Measurements from ENCODE around the gene PLXNB3. TPM values are rescaled to one million over a fixed set of nuclear protein-coding genes. Genes with fewer than 3 reads are reported as not detected.

PLXNB3 gene
- total and polyA plus RNA-seq, 12 donors, result 1.1 to 119 (median 41.4) TPM

DNA sequence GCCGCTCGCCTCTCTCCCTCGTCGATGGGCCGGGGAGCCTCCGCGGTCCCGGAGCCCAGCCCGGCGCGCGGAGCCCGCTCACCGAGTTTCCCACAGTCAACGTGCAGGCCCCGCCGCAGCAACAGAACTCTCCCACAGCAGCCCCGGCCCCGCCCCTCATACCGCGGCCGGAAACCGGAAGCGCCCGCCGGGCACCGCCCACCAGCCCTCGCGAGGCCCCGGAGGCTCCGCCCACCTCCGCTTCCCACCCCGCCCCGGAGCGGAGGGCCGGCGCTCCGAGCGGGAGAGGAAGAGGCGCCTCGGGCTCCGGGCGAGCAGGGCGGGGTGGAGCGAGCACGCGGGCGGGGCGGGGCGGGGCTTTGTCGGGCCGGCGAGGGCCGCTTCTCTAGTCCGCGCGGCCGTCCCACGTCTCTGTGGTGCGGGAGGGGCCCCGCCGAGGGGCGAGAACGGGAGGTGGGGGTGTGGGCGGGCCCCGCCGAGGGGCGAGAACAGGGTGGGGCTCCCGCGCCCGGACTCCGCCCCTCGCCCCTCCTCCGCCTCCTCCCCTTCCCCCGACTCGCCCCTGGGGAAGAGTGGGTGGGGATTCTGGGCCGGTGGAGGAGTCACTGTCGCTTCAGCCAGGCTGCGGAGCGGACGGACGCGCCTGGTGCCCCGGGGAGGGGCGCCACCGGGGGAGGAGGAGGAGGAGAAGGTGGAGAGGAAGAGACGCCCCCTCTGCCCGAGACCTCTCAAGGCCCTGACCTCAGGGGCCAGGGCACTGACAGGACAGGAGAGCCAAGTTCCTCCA, 39.6 kb upstream of the PLXNB3 start, which contains the start of the genes ABCD1 and BCAP31:
TSS of gene ABCD1 (plus strand) at position 605 of the 787 bp plus-strand sequence. CDS start 411 bp downstream, outside the sequence.
TSS of gene BCAP31 (minus strand) at position 136 of the 787 bp plus-strand sequence. CDS start 1,143 bp downstream, outside the sequence.
- Histone ChIP-seq H3K27ac (peak within 1 kb of the TSS; percentile 60 to 96 (median 89)), H3K9me3 (replicated peaks in 1 of 3) (no peaks in the 10 kb centered on the region), H3K27me3 (no peaks in the 10 kb centered on the region), H3K4me1 (replicated peaks in 1 of 2) (peaks cover 37 to 39% of the 10 kb centered on the region in 2 donors), H3K36me3 (replicated peaks in 1 of 2) (peaks cover 0 to 17% of the 10 kb centered on the region in 2 donors), H3K4me3 (peak within 1 kb of the TSS in 3 of 4 donors; percentile 17 to 74 (median 18))
- peak; percentile 89 to 91 (median 90) for DNase-seq
- intact Hi-C loops (cut with DNase I), result no loop called here
- WGBS, 4 donors, result 1 to 28% (median 18%) methylated on average over 12 to 61 of the region's 88 CpGs; no CpG with 5 or more reads in 1 of the 4 donors
- TF ChIP-seq POLR2A (IDR thresholded peaks at IDR 0.05), result peak; percentile 88 to 93
- TF ChIP-seq, protein P1, sequence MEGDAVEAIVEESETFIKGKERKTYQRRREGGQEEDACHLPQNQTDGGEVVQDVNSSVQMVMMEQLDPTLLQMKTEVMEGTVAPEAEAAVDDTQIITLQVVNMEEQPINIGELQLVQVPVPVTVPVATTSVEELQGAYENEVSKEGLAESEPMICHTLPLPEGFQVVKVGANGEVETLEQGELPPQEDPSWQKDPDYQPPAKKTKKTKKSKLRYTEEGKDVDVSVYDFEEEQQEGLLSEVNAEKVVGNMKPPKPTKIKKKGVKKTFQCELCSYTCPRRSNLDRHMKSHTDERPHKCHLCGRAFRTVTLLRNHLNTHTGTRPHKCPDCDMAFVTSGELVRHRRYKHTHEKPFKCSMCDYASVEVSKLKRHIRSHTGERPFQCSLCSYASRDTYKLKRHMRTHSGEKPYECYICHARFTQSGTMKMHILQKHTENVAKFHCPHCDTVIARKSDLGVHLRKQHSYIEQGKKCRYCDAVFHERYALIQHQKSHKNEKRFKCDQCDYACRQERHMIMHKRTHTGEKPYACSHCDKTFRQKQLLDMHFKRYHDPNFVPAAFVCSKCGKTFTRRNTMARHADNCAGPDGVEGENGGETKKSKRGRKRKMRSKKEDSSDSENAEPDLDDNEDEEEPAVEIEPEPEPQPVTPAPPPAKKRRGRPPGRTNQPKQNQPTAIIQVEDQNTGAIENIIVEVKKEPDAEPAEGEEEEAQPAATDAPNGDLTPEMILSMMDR (IDR thresholded peaks at IDR 0.05), result no peak

DNA sequence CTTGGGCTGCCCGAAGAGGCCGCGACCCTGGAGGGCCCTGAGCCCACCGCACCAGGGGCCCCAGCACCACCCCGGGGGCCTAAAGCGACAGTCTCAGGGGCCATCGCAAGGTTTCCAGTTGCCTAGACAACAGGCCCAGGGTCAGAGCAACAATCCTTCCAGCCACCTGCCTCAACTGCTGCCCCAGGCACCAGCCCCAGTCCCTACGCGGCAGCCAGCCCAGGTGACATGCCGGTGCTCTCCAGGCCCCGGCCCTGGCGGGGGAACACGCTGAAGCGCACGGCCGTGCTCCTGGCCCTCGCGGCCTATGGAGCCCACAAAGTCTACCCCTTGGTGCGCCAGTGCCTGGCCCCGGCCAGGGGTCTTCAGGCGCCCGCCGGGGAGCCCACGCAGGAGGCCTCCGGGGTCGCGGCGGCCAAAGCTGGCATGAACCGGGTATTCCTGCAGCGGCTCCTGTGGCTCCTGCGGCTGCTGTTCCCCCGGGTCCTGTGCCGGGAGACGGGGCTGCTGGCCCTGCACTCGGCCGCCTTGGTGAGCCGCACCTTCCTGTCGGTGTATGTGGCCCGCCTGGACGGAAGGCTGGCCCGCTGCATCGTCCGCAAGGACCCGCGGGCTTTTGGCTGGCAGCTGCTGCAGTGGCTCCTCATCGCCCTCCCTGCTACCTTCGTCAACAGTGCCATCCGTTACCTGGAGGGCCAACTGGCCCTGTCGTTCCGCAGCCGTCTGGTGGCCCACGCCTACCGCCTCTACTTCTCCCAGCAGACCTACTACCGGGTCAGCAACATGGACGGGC, 38.8 kb upstream of the PLXNB3 start:
- Histone ChIP-seq H3K9me3 (replicated peaks in 1 of 3) (no peaks in the 10 kb centered on the region), H3K4me1 (replicated peaks in 1 of 2) (peaks cover 37 to 39% of the 10 kb centered on the region in 2 donors), H3K27ac (peak overlapping the region; percentile 54 to 96 (median 86)), H3K4me3 (peak overlapping the region in 2 of 4 donors; percentile 9 to 74), H3K27me3 (no peaks in the 10 kb centered on the region), H3K36me3 (replicated peaks in 1 of 2) (peaks cover 0 to 9% of the 10 kb centered on the region in 2 donors)
- no peak for TF ChIP-seq POLR2A (IDR thresholded peaks at IDR 0.05)
- TF ChIP-seq, protein P1 (IDR thresholded peaks at IDR 0.05), result no peak
- 42 to 62% (median 47%) methylated on average over 16 to 55 of the region's 55 CpGs; no CpG with 5 or more reads in 1 of the 4 donors for WGBS, 4 donors
- intact Hi-C loops (cut with DNase I), result no loop called here
- peak in 4 of 7 donors; percentile 20 to 53 (median 40) for DNase-seq

DNA sequence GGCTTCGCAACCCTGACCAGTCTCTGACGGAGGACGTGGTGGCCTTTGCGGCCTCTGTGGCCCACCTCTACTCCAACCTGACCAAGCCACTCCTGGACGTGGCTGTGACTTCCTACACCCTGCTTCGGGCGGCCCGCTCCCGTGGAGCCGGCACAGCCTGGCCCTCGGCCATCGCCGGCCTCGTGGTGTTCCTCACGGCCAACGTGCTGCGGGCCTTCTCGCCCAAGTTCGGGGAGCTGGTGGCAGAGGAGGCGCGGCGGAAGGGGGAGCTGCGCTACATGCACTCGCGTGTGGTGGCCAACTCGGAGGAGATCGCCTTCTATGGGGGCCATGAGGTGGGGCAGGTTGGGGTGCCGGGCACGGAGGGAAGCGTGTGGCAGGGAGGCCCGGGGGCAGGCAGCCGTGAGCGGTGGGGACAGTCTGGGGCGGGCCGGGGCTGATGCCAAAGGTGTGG, 38.2 kb upstream of the PLXNB3 start:
- H3K4me3 ChIP-seq, result peak overlapping the region in 1 of 4 donors; percentile 74
- H3K4me1 ChIP-seq (replicated peaks in 1 of 2), result peaks cover 37 to 39% of the 10 kb centered on the region in 2 donors
- peak in 4 of 7 donors; percentile 47 to 58 (median 50) for DNase-seq
- H3K27me3 ChIP-seq, result no peaks in the 10 kb centered on the region
- intact Hi-C loops (cut with DNase I), result no loop called here
- H3K36me3 ChIP-seq (replicated peaks in 1 of 2), result peaks cover 0 to 2% of the 10 kb centered on the region in 2 donors
- no peaks in the 10 kb centered on the region for H3K9me3 ChIP-seq (replicated peaks in 1 of 3)
- H3K27ac ChIP-seq, result peak overlapping the region; percentile 54 to 96 (median 86)
- 34 to 80% (median 69%) methylated on average over 1 to 35 of the region's 35 CpGs; no CpG with 5 or more reads in 1 of the 4 donors for WGBS, 4 donors
- no peak for TF ChIP-seq POLR2A (IDR thresholded peaks at IDR 0.05)
- TF ChIP-seq, protein P1 (IDR thresholded peaks at IDR 0.05), result no peak

All from adrenal gland (tissue), 12 donors.